ENCODE measurements around the gene RFNG. TPM values are rescaled to one million over a fixed set of nuclear protein-coding genes. Genes with fewer than 3 reads are reported as not detected.
A peak's percentile ranks its signal among the peaks of the same experiment; 100 is the strongest.

The RFNG gene
- total and polyA plus RNA-seq, 2 of the 13 experiments (the other 11 are each of a cell fraction or from before 2014, with no cell fraction given): 61.4 to 64.0 TPM

DNA sequence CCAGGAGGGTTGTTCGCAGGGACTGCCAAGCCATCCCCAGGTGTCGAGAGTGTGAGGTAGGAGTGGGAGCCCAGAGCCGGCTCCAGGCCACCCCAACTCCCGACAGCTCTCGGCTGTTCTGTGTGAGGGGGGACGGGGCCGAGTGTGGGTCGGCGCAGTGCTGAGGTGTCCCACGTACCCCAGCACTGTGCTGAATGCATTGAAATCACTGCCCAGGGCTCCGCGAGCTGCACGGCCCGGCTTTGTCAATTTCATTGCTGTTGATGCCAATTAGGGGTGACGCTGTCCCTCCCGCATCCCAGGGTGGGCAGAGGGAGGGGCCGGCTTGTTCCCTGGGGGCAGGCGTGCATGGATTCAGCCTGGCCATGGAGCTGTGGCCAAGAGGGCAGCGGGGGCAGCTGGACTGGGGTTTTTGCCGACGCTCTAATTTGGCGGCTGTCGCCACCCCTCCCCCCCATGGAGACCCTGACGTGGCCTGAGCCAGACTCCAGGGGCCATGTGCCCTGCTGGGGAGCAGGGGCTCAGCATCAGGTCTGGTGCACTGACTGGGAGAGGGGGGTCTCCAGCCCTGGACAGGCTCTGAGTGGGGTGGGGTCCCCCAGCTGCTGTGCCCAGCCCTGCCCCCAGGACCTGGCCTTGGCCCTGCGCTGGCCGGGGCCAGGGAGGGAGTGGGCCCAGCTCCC lies 43.2 kb downstream of the RFNG start (continued):
- TF ChIP-seq, protein P1, sequence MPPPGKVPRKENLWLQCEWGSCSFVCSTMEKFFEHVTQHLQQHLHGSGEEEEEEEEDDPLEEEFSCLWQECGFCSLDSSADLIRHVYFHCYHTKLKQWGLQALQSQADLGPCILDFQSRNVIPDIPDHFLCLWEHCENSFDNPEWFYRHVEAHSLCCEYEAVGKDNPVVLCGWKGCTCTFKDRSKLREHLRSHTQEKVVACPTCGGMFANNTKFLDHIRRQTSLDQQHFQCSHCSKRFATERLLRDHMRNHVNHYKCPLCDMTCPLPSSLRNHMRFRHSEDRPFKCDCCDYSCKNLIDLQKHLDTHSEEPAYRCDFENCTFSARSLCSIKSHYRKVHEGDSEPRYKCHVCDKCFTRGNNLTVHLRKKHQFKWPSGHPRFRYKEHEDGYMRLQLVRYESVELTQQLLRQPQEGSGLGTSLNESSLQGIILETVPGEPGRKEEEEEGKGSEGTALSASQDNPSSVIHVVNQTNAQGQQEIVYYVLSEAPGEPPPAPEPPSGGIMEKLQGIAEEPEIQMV (CRISPR knock-in tag; IDR thresholded peaks at IDR 0.05; ENCODE audit: low read depth): no peak
- 0 out of 2 replicates have a peak, but pooled peaks have one; percentile 36 for TF ChIP-seq ZNF616 (CRISPR knock-in tag; IDR thresholded peaks at IDR 0.05; ENCODE audit: low read depth)
- no peak for TF ChIP-seq GATAD1 (CRISPR knock-in tag; IDR thresholded peaks at IDR 0.05)
- TF ChIP-seq CERS6 (CRISPR knock-in tag; IDR thresholded peaks at IDR 0.05): no peak
- TF ChIP-seq, protein P2, sequence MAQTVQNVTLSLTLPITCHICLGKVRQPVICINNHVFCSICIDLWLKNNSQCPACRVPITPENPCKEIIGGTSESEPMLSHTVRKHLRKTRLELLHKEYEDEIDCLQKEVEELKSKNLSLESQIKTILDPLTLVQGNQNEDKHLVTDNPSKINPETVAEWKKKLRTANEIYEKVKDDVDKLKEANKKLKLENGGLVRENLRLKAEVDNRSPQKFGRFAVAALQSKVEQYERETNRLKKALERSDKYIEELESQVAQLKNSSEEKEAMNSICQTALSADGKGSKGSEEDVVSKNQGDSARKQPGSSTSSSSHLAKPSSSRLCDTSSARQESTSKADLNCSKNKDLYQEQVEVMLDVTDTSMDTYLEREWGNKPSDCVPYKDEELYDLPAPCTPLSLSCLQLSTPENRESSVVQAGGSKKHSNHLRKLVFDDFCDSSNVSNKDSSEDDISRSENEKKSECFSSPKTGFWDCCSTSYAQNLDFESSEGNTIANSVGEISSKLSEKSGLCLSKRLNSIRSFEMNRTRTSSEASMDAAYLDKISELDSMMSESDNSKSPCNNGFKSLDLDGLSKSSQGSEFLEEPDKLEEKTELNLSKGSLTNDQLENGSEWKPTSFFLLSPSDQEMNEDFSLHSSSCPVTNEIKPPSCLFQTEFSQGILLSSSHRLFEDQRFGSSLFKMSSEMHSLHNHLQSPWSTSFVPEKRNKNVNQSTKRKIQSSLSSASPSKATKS (CRISPR knock-in tag; IDR thresholded peaks at IDR 0.05): no peak
- no peak for TF ChIP-seq PPARG (CRISPR knock-in tag; conservative IDR thresholded peaks at IDR 0.05)
- no peak for TF ChIP-seq ZNF329 (CRISPR knock-in tag; IDR thresholded peaks at IDR 0.05; ENCODE audit: low read depth)
- no peak for TF ChIP-seq ZBTB34 (CRISPR knock-in tag; IDR thresholded peaks at IDR 0.05)
- TF ChIP-seq PHF5A (CRISPR knock-in tag; IDR thresholded peaks at IDR 0.05; ENCODE audit: low read depth, unreplicated experiment): no peak
- TF ChIP-seq, protein P3, sequence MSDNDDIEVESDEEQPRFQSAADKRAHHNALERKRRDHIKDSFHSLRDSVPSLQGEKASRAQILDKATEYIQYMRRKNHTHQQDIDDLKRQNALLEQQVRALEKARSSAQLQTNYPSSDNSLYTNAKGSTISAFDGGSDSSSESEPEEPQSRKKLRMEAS (IDR thresholded peaks at IDR 0.05): peak; percentile 5; the same call in 1 of the 2 replicates
- no peak for TF ChIP-seq ZBTB44 (CRISPR knock-in tag; IDR thresholded peaks at IDR 0.05)
- no peak for TF ChIP-seq TEAD2 (CRISPR knock-in tag; IDR thresholded peaks at IDR 0.05)
- TF ChIP-seq DPF2 (CRISPR knock-in tag; IDR thresholded peaks at IDR 0.05; ENCODE audit: borderline replicate concordance, low read depth): no peak
- no peak for TF ChIP-seq E2F2 (CRISPR knock-in tag; IDR thresholded peaks at IDR 0.05; ENCODE audit: borderline replicate concordance)
- TF ChIP-seq KLF11 (CRISPR knock-in tag; IDR thresholded peaks at IDR 0.05): no peak
- no peak for TF ChIP-seq SP2 (CRISPR knock-in tag; IDR thresholded peaks at IDR 0.05)
- TF ChIP-seq ATAD3A (CRISPR knock-in tag; IDR thresholded peaks at IDR 0.05): no peak
- no peak for TF ChIP-seq SPEN (CRISPR knock-in tag; IDR thresholded peaks at IDR 0.05; ENCODE audit: low read depth)
- TF ChIP-seq ZNF232 (CRISPR knock-in tag; IDR thresholded peaks at IDR 0.05; ENCODE audit: borderline replicate concordance): no peak
- TF ChIP-seq ZNF577 (CRISPR knock-in tag; IDR thresholded peaks at IDR 0.05; ENCODE audit: borderline replicate concordance, low read depth): no peak
- no peak for TF ChIP-seq MZF1 (CRISPR knock-in tag; IDR thresholded peaks at IDR 0.05; ENCODE audit: borderline replicate concordance)
